Measurements from ENCODE around the gene SCN1B.
A peak's percentile ranks its signal among the peaks of the same experiment; 100 is the strongest.
"Not testable (repeated sequence)": the region's sequence is repeated elsewhere in the genome, so short reads cannot be mapped to it uniquely, and the experiment has no call there.

Gene SCN1B

GRCh38 chr19:35030257-35031071 lies at the start of gene SCN1B:
TSS of gene SCN1B (plus strand) at chr19:35030470. CDS start at chr19:35030821, 351 bp downstream.
- peak; percentile 29 for DNase-seq

DNA sequence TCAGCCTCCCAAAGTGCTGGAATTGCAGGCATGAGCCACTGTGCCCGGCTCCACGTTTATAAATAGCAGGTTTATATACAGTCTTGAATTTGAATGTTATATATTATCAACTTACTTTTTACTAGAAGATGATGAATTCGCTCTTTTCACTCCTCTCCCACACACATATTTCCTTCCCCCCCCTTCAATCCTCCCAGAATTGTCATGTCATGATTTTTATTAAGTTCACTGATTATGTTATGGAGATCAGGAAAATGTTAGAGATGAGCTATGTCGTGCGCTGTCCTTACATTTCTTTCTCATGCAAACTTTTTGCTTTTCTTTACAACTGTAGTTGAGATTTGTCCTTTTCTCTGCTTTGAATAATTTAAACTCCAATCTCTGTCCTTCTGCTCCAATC lies 48.0 kb upstream of the SCN1B start:
- DNase-seq, result no peak

- DNase-seq, result no peak
These were observed 46.5 kb upstream of the SCN1B start for GRCh38 chr19:34983786-34984185.

GRCh38 chr19:34984287-34984686 lies 46.0 kb upstream of the SCN1B start:
- DNase-seq, result no peak

- no peak for DNase-seq
These were observed 44.8 kb upstream of the SCN1B start for GRCh38 chr19:34985249-34986022.

DNA sequence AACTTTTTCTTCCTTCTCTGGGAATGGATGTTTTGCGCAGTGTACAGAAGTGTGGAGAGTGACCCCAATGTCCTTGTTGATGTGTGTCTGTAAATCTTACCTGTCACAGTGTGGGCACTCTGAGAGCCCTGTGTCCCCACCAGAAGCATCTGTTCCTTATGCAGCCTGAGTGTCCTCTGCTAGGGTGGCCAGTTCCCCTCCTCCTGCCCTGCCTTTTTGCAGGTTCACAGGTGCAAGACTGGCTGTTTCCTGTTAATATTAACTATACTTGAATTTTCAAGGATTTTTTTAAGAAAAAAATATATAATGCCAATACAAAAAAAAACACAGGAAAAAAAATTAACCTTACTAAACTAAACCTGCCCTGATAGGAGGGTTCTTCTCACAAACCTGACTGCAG lies 42.2 kb upstream of the SCN1B start:
- no peak for DNase-seq

DNA sequence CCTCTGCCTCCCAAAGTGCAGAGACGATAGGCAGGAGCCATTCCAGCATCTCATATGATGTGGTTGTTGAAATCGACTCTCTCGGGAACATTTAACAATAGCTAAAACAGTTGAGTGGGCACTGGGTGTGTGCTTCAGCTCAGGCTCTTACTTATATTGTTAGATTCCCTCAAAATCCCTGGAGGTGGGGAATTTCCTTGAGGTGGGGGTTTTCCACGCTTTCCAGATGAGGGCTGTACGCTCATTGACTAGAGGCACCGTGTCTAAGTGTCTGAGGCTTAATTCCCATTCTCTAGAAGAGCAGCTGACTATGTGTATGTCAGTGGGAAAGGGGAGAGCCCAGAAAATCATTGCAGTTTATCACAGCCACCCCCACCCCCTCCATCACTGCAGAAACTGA lies 41.0 kb upstream of the SCN1B start:
- DNase-seq, result no peak

DNA sequence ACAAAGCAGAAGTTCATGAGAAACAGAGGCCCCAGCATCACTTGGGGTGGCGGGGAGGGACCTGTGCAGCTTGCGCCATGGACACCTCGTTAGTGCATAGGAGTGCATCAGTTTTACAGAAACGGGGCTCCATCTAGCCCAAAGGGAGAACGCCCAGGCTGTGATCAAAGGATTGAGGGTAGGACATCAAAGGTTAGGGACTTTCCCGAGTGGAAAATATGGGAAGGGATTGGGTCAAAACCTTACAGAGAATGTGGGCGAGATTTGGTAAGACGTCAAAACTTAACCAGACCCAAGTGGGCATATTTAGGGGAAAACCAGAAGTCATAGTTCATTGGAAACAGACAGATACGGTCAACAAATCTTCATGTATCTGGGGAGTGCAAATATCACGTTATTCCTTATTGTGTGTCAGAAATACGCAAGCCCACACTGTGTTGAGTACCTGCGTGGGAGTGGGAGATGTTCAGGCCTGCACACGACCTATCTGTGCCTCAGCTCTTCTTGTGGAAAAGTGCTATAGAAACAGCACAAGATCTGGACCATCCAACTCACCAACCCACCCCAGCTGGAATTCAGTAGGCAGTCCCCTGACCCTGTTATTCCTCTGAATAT lies 39.6 kb upstream of the SCN1B start:
- DNase-seq, result no peak

DNA sequence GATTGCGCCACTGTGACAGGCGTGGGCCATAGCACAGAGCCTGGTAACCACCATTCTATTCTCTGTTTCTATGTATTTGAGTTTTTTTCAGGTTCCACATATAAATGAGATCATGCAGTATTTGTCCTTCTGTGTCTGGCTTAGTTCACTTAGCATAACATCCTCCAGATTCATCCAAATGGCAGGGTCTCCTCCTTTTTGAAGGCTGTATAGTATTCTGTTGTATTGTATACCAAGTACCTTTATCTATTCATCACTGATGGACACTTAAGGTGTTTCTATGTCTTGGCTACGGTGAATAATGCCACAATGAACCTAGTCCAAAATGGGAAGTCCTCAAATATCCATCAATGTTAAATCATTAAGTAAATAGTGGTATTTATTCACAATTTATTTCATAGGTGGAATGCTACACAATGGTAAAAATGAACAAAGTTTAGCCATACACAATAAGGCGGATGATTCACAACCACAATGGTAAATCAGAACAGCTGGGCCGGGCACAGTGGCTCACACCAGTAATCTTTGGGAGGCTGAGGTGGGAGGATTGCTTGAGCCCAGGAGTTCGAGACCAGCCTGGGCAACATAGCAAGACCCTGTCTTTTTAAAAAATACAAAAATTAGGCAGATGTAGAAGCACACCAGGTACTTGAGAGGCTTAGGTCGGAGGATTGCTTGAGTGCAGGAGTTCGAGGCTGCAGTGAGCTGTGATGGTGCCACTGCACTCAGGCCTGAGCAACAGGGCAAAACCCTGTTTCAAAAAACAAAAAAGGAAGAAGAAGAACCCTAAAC lies 38.5 kb upstream of the SCN1B start:
- DNase-seq, result no peak

DNA sequence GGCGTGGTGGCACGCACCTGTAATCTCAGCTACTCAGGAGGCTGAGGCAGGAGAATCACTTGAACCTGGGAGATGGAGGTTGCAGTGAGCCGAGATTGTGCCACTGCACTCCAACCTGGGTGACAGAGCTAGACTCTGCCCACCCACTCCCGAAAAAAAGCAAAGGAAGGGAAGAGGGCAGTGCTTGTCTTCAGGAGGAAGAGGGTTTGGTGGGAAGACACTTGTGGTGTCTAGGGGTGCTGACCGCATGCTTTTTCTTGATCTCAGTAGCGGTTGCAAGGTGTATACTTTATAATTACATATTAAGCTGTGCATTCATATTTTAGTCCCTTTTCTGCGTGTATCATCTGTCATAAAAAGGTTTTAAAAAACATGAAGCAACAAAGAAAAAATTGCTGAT lies 37.7 kb upstream of the SCN1B start:
- DNase-seq, result not testable (repeated sequence)

- DNase-seq, result no peak
These were observed 36.0 kb upstream of the SCN1B start for GRCh38 chr19:34994286-34994642.

DNA sequence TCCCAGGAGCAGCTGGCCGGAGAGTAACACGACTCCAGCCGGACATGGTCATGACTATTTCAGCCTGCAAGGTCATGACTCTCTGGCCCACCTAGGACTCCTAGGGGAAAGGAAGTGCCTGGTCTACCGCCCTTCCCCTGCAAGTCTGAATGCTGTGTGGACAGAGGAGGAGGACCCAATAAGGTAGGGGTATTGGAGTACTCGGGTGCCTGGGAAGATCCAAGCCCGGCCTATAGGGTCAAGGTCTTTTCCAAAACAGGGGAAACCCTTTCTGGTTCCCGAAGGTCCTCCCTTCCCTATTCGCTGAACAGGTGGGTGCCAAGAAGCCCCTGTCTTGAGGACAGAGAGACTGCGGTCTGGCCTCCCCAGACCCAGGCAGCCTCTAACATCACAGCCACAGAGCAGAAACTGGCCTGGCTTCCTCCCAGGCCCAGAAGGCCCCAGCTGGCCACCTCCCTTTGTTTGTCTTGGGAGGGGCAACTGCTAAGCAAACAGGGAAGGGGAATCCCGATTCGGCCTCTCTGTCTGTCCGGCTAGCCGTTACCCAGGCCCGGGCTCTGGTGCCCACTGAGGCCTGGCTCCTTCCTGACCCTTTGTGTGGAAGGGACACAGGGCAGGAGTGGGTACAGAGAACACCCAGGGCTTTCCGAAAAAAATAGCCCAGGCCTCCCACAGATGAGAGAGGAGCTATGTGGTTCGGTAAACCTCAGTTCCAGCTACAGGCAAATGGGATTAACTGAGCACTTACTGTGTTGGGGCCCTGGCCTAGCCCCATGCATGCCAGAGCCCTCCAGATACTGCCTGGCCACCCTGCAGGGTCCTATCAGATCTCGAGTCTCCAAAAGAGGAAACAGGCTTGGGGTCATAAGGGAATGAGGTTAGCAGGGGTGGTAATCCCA lies 35.4 kb upstream of the SCN1B start:
- DNase-seq, result no peak

GRCh38 chr19:34995551-34995950 lies 34.7 kb upstream of the SCN1B start:
- DNase-seq, result no peak

DNA sequence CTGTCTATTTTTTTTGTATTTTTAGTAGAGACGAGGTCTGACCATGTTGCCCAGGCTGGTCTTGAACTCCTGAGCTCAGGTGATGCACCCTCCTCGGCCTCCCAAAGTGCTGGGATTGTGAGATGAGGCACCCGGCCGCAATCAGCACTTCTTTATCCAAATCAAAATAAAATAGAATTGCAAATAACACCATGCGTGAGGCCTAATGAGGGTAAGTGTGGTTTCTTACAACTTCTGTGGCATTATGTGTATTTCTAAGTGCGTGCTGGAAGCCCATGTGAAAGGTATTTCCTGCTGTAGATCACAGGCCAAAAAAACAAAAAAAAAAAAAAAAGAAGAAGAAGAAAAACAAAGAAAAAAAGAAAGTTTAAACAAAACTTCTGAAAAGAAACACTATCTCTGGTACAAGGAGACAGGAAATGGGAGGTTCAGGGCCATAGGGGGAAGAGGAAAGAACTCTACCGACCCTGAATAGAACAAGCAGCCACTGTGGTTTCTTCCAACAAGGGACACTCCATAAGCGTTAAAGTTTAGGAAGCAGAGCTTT lies 33.1 kb upstream of the SCN1B start:
- DNase-seq, result no peak

GRCh38 chr19:34998224-34998623 lies 32.0 kb upstream of the SCN1B start:
- not testable (repeated sequence) for DNase-seq

DNA sequence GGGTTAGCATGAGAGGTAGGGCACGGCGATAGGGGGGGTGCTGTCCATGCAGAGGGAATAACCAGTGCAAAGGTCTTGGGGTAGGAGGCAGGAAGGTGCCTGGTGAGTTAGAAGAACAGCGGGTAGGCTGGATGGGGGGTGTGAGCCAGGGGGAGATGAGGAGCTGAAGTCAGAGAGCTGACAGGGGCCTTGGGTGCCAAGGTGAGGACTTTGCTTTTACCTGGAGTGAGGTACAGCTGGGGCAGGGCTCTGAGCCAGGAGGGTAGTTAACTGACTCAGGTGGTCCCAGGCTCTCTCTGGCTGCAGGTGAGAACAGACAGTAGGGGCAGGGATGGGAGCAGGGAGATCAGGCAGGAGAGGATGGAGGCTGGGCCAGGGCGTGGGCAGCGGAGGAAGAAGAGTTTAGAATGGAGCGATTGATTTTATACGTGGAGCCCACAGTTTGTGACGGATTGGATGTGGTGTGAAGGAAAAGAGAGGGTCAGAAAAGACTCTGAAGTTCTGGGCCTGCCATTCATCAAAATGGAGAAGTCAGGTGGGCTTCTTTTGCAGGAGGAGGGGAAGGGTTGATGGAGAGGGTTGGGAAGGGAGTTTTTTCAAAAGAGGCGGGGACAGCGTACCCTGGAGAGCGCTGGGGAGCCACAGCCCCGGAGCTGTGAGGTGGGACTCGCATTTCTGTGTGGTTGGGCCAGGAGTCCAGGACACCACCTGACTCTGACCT lies 31.3 kb upstream of the SCN1B start:
- DNase-seq, result no peak

DNA sequence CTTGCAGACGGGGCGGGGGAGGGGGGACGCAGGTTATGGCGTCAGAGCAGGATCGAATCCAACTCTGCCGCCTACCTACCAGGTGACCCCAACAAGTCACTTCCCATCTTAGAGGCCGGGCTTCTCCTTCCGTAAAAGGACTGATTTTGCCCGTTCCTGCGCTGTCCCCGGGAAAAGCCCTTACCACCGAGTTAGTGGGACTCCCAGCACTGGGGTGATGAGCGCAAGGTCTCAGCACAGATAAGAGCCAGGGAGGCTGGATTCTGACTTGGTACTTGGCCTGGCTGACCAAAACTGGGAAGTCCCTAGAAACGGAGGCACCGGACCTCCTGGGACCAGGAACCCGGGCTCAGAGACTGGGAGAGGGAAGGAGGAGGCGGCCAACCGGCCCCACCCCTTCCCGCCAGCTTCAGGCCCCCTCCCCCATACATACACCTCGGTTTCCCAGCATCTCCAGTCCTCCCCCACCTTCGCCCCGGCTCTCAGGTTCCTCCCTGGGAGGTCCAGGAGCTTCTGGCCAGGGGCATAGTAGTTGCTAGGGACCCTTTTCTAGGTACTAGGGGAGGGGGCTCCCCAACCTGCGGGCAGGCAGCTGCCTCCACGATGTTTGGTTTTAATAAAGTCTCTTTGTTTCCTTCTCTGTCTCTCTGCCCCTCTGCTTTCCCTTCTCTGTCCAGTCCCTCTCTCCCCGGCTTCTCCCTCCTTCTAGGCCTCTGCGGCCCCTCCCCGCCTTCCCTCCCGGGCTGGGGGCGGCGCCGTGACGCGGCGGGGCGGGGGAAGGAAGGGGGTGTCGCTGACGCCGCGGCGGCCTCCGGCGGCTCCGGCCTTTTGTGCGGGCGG lies 30.6 kb upstream of the SCN1B start, which contains the start of gene GRAMD1A:
GRAMD1A (plus strand) TSS at position 826 of the 840 bp plus-strand sequence. CDS start 156 bp downstream, outside the sequence.
- DNase-seq, result peak; percentile 61

DNA sequence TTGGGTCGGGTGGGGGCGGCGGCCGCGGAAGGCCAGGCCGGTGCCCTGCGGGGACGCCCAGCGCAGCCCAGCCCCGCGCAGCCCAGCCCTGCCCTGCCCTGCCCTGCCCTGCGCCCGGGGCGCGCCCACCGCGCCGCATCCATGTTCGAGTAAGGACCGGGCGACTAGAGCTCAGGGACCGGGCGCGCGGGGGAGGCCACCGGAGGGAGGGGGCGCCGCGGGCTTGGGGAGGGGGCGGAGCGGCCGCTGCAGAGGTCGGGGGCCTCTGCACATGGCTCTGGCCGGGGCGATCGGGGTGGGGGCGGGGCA lies 30.0 kb upstream of the SCN1B start:
- DNase-seq, result peak; percentile 39

GRCh38 chr19:35000647-35001501 lies 29.4 kb upstream of the SCN1B start:
- peak; percentile 72 for DNase-seq
